HepG2 (cell line): ENCODE data around the gene TNP2. TPM values are rescaled to one million over a fixed set of nuclear protein-coding genes. Genes with fewer than 3 reads are reported as not detected.

Source experiments
- HOXA5 ChIP-seq: sonication (generic); formaldehyde crosslinking; IDR thresholded peaks from 2 replicates; pipeline ENCODE4 v1.4.0; 2020; ENCODE audit warnings: missing genetic modification reagents
- NFIC ChIP-seq: IDR thresholded peaks from 2 replicates; pipeline ENCODE4 v1.6.1; 2012; ENCODE audit warnings: mild to moderate bottlenecking, low read length, inconsistent platforms
- POGZ ChIP-seq: sonication (generic); formaldehyde crosslinking; IDR thresholded peaks from 2 replicates; pipeline ENCODE4 v1.4.0; 2020; ENCODE audit warnings: mild to moderate bottlenecking, missing genetic modification reagents
- RBM22 ChIP-seq: fragments of 200-400 bp; formaldehyde crosslinking; optimal IDR thresholded peaks from 2 replicates; pipeline ENCODE3; 2017; ENCODE audit warnings: mild to moderate bottlenecking, low read length, moderate library complexity
- SMAD9 ChIP-seq: sonication (generic); formaldehyde crosslinking; IDR thresholded peaks from 2 replicates; pipeline ENCODE4 v1.5.1; 2020; ENCODE audit warnings: mild to moderate bottlenecking, missing genetic modification reagents
- SOX6 ChIP-seq, 2 experiments: fragments of 450-650 bp in 1 of 2; sonication (generic) in 1 of 2; formaldehyde crosslinking in 1 of 2; IDR thresholded peaks; 2 replicates each; pipeline versions ENCODE4 v1.4.0 to v1.6.1; 2017 to 2020; ENCODE audit warnings: antibody characterized with exemption in 1 of 2, mild to moderate bottlenecking in 1 of 2, missing genetic modification reagents in 1 of 2
- SYNCRIP ChIP-seq: fragments of 200-400 bp; formaldehyde crosslinking; IDR thresholded peaks from 2 replicates; pipeline ENCODE4 v1.6.1; 2018; ENCODE audit warnings: mild to moderate bottlenecking, low read depth, low read length; ENCODE audit not compliant: insufficient read depth
- WIZ ChIP-seq: sonication (generic); formaldehyde crosslinking; IDR thresholded peaks from 2 replicates; pipeline ENCODE4 v1.5.1; 2020; ENCODE audit warnings: mild to moderate bottlenecking, missing genetic modification reagents
- ZFP36L1 ChIP-seq: sonication (generic); formaldehyde crosslinking; IDR thresholded peaks from 2 replicates; pipeline ENCODE4 v1.8.0; 2022; ENCODE audit warnings: mild to moderate bottlenecking, missing genetic modification reagents, moderate library complexity
- ZNF256 ChIP-seq: sonication (generic); formaldehyde crosslinking; conservative IDR thresholded peaks from 2 replicates; pipeline ENCODE4 v1.4.0; 2020; ENCODE audit warnings: missing genetic modification reagents
- ZNF260 ChIP-seq: sonication (generic); formaldehyde crosslinking; IDR thresholded peaks from 2 replicates; pipeline ENCODE4 v1.4.0; 2020; ENCODE audit warnings: missing genetic modification reagents, low read depth, mild to moderate bottlenecking, borderline replicate concordance
- ZNF749 ChIP-seq: sonication (generic); formaldehyde crosslinking; IDR thresholded peaks from 2 replicates; pipeline ENCODE4 v1.8.0; 2022; ENCODE audit warnings: mild to moderate bottlenecking, missing genetic modification reagents, moderate library complexity, borderline replicate concordance
- ZNF781 ChIP-seq: sonication (generic); formaldehyde crosslinking; IDR thresholded peaks from 2 replicates; pipeline ENCODE4 v1.5.1; 2020; ENCODE audit warnings: borderline replicate concordance, mild to moderate bottlenecking, missing genetic modification reagents; ENCODE audit errors: not compliant biosample characterization
- ZSCAN12 ChIP-seq: sonication (generic); formaldehyde crosslinking; IDR thresholded peaks from 2 replicates; pipeline ENCODE4 v1.9.0; 2021; ENCODE audit warnings: mild to moderate bottlenecking, missing genetic modification reagents
- polyA plus RNA-seq, 8 experiments: library from polyadenylated mRNA; depleted of rRNA in 3 of 8; stranded (reverse) in 7 of 8; unstranded in 1 of 8; fragments of >200 nt; fragmentation: Illumina TruSeq in 4 of 8; extraction: Trizol in 4 of 8; gene quantifications; 2 replicates each; pipeline versions ENCODE4 v1.2.1 to v1.2.3, GENCODE V29; 2011 to 2016; ENCODE audit warnings: low read depth in 4 of 8, missing spikeins in 1 of 8, mixed read lengths in 1 of 8; ENCODE audit not compliant: insufficient read depth in 1 of 8
- total RNA-seq, 5 experiments: library from RNA; depleted of rRNA; stranded (reverse); fragments of >200 nt; fragmentation: Illumina TruSeq; extraction: Trizol; gene quantifications; 2 replicates each; pipeline ENCODE4 v1.2.3, GENCODE V29; 2016; ENCODE audit warnings: low read depth in 1 of 5
- TF ChIP-seq, protein P1 (sequence below), 2 experiments: sonication (generic) in 1 of 2; formaldehyde crosslinking in 1 of 2; IDR thresholded peaks; 2 replicates each; pipeline versions ENCODE4 v1.5.1 to v1.6.1; 2011 to 2020; ENCODE audit warnings: borderline replicate concordance in 1 of 2, low read depth in 1 of 2, low read length in 1 of 2, mild to moderate bottlenecking in 1 of 2, missing genetic modification reagents in 1 of 2, moderate library complexity in 1 of 2
- TF ChIP-seq, protein P2 (sequence below): IDR thresholded peaks from 2 replicates; pipeline ENCODE4 v1.6.1; 2016
- TF ChIP-seq, protein P3 (sequence below): sonication (generic); formaldehyde crosslinking; IDR thresholded peaks from 2 replicates; pipeline ENCODE4 v1.5.1; 2020; ENCODE audit warnings: mild to moderate bottlenecking, missing genetic modification reagents, borderline replicate concordance

The TNP2 gene
- total and polyA plus RNA-seq, 2 of the 13 experiments (the other 11 are each of a cell fraction or from before 2014, with no cell fraction given) = not detected

DNA sequence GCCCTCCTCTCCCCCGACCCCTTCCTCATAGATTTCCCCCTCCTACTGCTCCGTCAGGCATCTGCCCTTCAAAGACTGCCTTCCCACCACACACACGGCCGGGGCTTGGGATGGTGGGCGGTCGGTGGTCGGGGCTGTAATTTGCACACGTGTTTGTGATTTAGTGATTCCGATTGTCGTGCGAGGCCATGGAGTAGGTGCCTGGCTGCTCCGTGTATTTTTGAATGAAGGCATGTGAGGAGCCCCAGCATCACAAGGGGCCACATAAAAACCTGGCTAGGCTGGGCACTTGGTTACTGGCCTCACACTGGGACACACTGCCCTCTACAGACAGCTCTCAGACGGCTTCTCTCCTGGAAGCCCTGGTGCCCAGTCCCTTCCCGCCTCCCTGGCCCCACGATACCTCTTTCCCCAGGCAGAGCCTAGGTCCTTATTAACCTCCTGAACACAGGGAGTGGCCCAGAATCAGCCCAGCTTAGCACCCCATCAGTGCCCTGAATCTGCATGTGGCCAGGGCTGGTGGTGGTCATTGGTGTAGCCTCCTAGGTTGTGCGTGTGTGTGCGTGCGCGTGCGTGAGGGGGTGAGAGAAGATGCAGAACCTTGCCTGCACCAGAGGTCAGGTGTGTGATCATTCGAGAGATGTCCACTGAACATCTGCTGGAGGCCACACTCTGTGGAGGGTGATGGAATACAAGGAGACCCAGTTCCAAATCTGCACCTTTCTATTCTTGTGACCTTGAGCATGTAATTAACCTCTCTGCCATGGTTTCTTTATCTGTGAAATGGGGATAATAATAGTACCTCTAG, 11.8 kb downstream of the TNP2 start (continued):
- TF ChIP-seq ZNF256 (CRISPR knock-in tag) (no peak; the same call in 1 of the 2 replicates), ZFP36L1 (peak; percentile 71; the same call in 1 of the 2 replicates), HOXA5 (CRISPR knock-in tag) (peak; percentile 90), RBM22 (no peak), SOX6 (IDR thresholded peaks at IDR 0.05) (no peak), SOX6 (CRISPR knock-in tag; IDR thresholded peaks at IDR 0.05) (peak; percentile 75), ZSCAN12 (CRISPR knock-in tag) (0 out of 2 replicates have a peak, but pooled peaks have one; percentile 18), ZNF781 (CRISPR knock-in tag) (peak; percentile 75), WIZ (CRISPR knock-in tag) (0 out of 2 replicates have a peak, but pooled peaks have one; percentile 41), SYNCRIP (no peak), POGZ (peak; percentile 10), ZNF260 (CRISPR knock-in tag) (0 out of 2 replicates have a peak, but pooled peaks have one; percentile 80), SMAD9 (CRISPR knock-in tag) (no peak), NFIC (no peak), ZNF749 (0 out of 2 replicates have a peak, but pooled peaks have one; percentile 72)
- TF ChIP-seq, protein P1, sequence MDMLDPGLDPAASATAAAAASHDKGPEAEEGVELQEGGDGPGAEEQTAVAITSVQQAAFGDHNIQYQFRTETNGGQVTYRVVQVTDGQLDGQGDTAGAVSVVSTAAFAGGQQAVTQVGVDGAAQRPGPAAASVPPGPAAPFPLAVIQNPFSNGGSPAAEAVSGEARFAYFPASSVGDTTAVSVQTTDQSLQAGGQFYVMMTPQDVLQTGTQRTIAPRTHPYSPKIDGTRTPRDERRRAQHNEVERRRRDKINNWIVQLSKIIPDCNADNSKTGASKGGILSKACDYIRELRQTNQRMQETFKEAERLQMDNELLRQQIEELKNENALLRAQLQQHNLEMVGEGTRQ (IDR thresholded peaks at IDR 0.05; ENCODE audit: low read depth, low read length) = peak; percentile 26; the same call in 1 of the 2 replicates
- TF ChIP-seq, protein P1 (CRISPR knock-in tag; IDR thresholded peaks at IDR 0.05; ENCODE audit: borderline replicate concordance) = no peak; the same call in 1 of the 2 replicates
- TF ChIP-seq, protein P2, sequence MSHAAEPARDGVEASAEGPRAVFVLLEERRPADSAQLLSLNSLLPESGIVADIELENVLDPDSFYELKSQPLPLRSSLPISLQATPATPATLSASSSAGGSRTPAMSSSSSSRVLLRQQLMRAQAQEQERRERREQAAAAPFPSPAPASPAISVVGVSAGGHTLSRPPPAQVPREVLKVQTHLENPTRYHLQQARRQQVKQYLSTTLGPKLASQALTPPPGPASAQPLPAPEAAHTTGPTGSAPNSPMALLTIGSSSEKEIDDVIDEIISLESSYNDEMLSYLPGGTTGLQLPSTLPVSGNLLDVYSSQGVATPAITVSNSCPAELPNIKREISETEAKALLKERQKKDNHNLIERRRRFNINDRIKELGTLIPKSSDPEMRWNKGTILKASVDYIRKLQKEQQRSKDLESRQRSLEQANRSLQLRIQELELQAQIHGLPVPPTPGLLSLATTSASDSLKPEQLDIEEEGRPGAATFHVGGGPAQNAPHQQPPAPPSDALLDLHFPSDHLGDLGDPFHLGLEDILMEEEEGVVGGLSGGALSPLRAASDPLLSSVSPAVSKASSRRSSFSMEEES (CRISPR knock-in tag) = no peak; the same call in 1 of the 2 replicates
- TF ChIP-seq, protein P3, sequence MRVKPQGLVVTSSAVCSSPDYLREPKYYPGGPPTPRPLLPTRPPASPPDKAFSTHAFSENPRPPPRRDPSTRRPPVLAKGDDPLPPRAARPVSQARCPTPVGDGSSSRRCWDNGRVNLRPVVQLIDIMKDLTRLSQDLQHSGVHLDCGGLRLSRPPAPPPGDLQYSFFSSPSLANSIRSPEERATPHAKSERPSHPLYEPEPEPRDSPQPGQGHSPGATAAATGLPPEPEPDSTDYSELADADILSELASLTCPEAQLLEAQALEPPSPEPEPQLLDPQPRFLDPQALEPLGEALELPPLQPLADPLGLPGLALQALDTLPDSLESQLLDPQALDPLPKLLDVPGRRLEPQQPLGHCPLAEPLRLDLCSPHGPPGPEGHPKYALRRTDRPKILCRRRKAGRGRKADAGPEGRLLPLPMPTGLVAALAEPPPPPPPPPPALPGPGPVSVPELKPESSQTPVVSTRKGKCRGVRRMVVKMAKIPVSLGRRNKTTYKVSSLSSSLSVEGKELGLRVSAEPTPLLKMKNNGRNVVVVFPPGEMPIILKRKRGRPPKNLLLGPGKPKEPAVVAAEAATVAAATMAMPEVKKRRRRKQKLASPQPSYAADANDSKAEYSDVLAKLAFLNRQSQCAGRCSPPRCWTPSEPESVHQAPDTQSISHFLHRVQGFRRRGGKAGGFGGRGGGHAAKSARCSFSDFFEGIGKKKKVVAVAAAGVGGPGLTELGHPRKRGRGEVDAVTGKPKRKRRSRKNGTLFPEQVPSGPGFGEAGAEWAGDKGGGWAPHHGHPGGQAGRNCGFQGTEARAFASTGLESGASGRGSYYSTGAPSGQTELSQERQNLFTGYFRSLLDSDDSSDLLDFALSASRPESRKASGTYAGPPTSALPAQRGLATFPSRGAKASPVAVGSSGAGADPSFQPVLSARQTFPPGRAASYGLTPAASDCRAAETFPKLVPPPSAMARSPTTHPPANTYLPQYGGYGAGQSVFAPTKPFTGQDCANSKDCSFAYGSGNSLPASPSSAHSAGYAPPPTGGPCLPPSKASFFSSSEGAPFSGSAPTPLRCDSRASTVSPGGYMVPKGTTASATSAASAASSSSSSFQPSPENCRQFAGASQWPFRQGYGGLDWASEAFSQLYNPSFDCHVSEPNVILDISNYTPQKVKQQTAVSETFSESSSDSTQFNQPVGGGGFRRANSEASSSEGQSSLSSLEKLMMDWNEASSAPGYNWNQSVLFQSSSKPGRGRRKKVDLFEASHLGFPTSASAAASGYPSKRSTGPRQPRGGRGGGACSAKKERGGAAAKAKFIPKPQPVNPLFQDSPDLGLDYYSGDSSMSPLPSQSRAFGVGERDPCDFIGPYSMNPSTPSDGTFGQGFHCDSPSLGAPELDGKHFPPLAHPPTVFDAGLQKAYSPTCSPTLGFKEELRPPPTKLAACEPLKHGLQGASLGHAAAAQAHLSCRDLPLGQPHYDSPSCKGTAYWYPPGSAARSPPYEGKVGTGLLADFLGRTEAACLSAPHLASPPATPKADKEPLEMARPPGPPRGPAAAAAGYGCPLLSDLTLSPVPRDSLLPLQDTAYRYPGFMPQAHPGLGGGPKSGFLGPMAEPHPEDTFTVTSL = no peak; the same call in 1 of the 2 replicates
